ENCODE data around the gene SPO11. TPM values are rescaled to one million over a fixed set of nuclear protein-coding genes. Genes with fewer than 3 reads are reported as not detected.

SPO11 gene
- polyA plus RNA-seq, 1 donor (not counting 4 experiments of a cell fraction or from before 2014, with no cell fraction given), result not detected

DNA sequence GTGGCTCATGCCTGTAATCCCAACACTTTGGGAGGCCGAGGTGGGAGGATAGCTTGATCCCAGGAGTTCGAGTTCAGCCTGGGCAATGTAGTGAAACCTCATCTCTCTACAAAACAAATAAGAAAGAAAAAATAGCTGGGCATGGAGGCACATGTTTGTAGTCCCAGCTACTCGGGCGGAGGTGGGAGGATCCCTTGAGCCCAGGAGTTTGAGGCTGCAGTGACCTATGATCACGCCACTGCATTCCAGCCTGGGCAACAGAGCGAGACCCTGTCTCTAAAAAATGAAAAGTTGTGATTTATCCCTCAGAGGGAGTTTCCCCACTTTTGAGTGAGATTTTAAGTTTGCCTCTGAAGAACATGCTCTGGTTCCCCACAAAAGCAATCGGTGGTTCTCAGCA is 45.7 kb upstream of the SPO11 start:
- Histone ChIP-seq H3K9ac (ENCODE audit: control insufficient read depth, extremely low read depth, insufficient read depth, low read length) (no peak overlapping the region), H3K9me1 (ENCODE audit: control insufficient read depth, extremely low read depth, insufficient read depth, low read length) (no peaks in the 10 kb centered on the region), H3K4me1 (ENCODE audit: control insufficient read depth, extremely low read depth, insufficient read depth, low read length) (no peaks in the 10 kb centered on the region), H3K9me3 (ENCODE audit: control insufficient read depth, low read depth, low read length) (no peaks in the 10 kb centered on the region), H4K20me1 (ENCODE audit: control insufficient read depth, extremely low read depth, insufficient read depth, low read length) (no peaks in the 10 kb centered on the region), H2AFZ (ENCODE audit: control insufficient read depth, low read length) (no peak overlapping the region), H3K4me2 (ENCODE audit: control insufficient read depth, extremely low read depth, insufficient read depth, low read depth, low read length) (no peak overlapping the region), H3K36me3 (ENCODE audit: control insufficient read depth in 2 of 2, extremely low read depth in 1 of 2, insufficient read depth in 2 of 2, low read length in 2 of 2) (no peaks in the 10 kb centered on the region), H3K79me2 (ENCODE audit: control insufficient read depth, insufficient read depth, low read length) (no peaks in the 10 kb centered on the region), H3K27me3 (ENCODE audit: control insufficient read depth, extremely low read depth, insufficient read depth, low read length) (peaks cover 48% of the 10 kb centered on the region), H3K27ac (ENCODE audit: control insufficient read depth, insufficient read depth, low read length) (no peak overlapping the region), H3K4me3 (ENCODE audit: control insufficient read depth in 2 of 3, extremely low read depth in 1 of 3, insufficient read depth in 2 of 3, low read depth in 1 of 3, low read length in 3 of 3) (no peak overlapping the region)
- no peak for TF ChIP-seq EZH2 (IDR thresholded peaks at IDR 0.05; ENCODE audit: low read length)
- TF ChIP-seq, protein P1, sequence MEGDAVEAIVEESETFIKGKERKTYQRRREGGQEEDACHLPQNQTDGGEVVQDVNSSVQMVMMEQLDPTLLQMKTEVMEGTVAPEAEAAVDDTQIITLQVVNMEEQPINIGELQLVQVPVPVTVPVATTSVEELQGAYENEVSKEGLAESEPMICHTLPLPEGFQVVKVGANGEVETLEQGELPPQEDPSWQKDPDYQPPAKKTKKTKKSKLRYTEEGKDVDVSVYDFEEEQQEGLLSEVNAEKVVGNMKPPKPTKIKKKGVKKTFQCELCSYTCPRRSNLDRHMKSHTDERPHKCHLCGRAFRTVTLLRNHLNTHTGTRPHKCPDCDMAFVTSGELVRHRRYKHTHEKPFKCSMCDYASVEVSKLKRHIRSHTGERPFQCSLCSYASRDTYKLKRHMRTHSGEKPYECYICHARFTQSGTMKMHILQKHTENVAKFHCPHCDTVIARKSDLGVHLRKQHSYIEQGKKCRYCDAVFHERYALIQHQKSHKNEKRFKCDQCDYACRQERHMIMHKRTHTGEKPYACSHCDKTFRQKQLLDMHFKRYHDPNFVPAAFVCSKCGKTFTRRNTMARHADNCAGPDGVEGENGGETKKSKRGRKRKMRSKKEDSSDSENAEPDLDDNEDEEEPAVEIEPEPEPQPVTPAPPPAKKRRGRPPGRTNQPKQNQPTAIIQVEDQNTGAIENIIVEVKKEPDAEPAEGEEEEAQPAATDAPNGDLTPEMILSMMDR (optimal IDR thresholded peaks at IDR 0.05 in 1 of 3, IDR thresholded peaks at IDR 0.05 in 1 of 3, conservative IDR thresholded peaks at IDR 0.05 in 1 of 3; ENCODE audit: extremely low read depth in 1 of 3, insufficient read depth in 2 of 3, low read length in 3 of 3), result no peak
- DNase-seq (ENCODE audit: low read depth, low spot score), result no peak
- FAIRE-seq, result no peak
- dilution Hi-C loops (cut with MboI; ENCODE audit: extremely low pct_ligation_motif_present, low sequenced_read_pairs), result no loop called here

GRCh38 chr20:57287007-57287880 is 42.4 kb upstream of the SPO11 start:
- H3K27ac ChIP-seq (ENCODE audit: control insufficient read depth, insufficient read depth, low read length), result no peak overlapping the region
- H4K20me1 ChIP-seq (ENCODE audit: control insufficient read depth, extremely low read depth, insufficient read depth, low read length), result no peaks in the 10 kb centered on the region
- no peak overlapping the region for H3K4me2 ChIP-seq (ENCODE audit: control insufficient read depth, extremely low read depth, insufficient read depth, low read depth, low read length)
- no peak for TF ChIP-seq EZH2 (IDR thresholded peaks at IDR 0.05; ENCODE audit: low read length)
- TF ChIP-seq, protein P1 (optimal IDR thresholded peaks at IDR 0.05 in 1 of 3, IDR thresholded peaks at IDR 0.05 in 1 of 3, conservative IDR thresholded peaks at IDR 0.05 in 1 of 3; ENCODE audit: extremely low read depth in 1 of 3, insufficient read depth in 2 of 3, low read length in 3 of 3), result no peak
- H3K36me3 ChIP-seq (ENCODE audit: control insufficient read depth in 2 of 2, extremely low read depth in 1 of 2, insufficient read depth in 2 of 2, low read length in 2 of 2), result no peaks in the 10 kb centered on the region
- H2AFZ ChIP-seq (ENCODE audit: control insufficient read depth, low read length), result no peak overlapping the region
- H3K9me1 ChIP-seq (ENCODE audit: control insufficient read depth, extremely low read depth, insufficient read depth, low read length), result no peaks in the 10 kb centered on the region
- no peak for FAIRE-seq
- H3K27me3 ChIP-seq (ENCODE audit: control insufficient read depth, extremely low read depth, insufficient read depth, low read length), result peaks cover 73% of the 10 kb centered on the region
- no peaks in the 10 kb centered on the region for H3K9me3 ChIP-seq (ENCODE audit: control insufficient read depth, low read depth, low read length)
- no peak overlapping the region for H3K4me3 ChIP-seq (ENCODE audit: control insufficient read depth in 2 of 3, extremely low read depth in 1 of 3, insufficient read depth in 2 of 3, low read depth in 1 of 3, low read length in 3 of 3)
- H3K79me2 ChIP-seq (ENCODE audit: control insufficient read depth, insufficient read depth, low read length), result no peaks in the 10 kb centered on the region
- no peak overlapping the region for H3K9ac ChIP-seq (ENCODE audit: control insufficient read depth, extremely low read depth, insufficient read depth, low read length)
- dilution Hi-C loops (cut with MboI; ENCODE audit: extremely low pct_ligation_motif_present, low sequenced_read_pairs), result no loop called here
- H3K4me1 ChIP-seq (ENCODE audit: control insufficient read depth, extremely low read depth, insufficient read depth, low read length), result no peaks in the 10 kb centered on the region
- no peak for DNase-seq (ENCODE audit: low read depth, low spot score)
